ENCODE measurements around the gene PKLR.
A peak's percentile ranks its signal among the peaks of the same experiment; 100 is the strongest.

PKLR gene

GRCh38 chr1:155320252-155320651 lies 19.0 kb upstream of the PKLR start:
- peak overlapping the region; percentile 25 to 91 (median 32) for H3K4me3 ChIP-seq
- H3K27ac ChIP-seq: peak overlapping the region in 13 of 21 experiments; percentile 0 to 97 (median 42)

- Histone ChIP-seq H3K4me3 (no peak overlapping the region), H3K27ac (no peak overlapping the region)
Observed at GRCh38 chr1:155319536-155319935, 18.3 kb upstream of the PKLR start.

GRCh38 chr1:155318082-155318481 lies 16.8 kb upstream of the PKLR start:
- Histone ChIP-seq H3K27ac (no peak overlapping the region), H3K4me3 (no peak overlapping the region)

GRCh38 chr1:155316922-155317321 lies 15.7 kb upstream of the PKLR start:
- no peak overlapping the region for H3K4me3 ChIP-seq
- no peak overlapping the region for H3K27ac ChIP-seq

GRCh38 chr1:155313261-155313660 lies 12.0 kb upstream of the PKLR start:
- H3K4me3 ChIP-seq: no peak overlapping the region
- peak overlapping the region in 5 of 21 experiments; percentile 13 to 48 (median 35) for H3K27ac ChIP-seq

- Histone ChIP-seq H3K27ac (peak overlapping the region in 20 of 21 experiments; percentile 75 to 95 (median 91)), H3K4me3 (peak overlapping the region; percentile 53 to 86 (median 73))
Observed at GRCh38 chr1:155309423-155310021, 8.3 kb upstream of the PKLR start.

- H3K27ac ChIP-seq: peak within 1 kb of the TSS; percentile 35 to 95 (median 91)
Observed at GRCh38 chr1:155308493-155309422, 7.5 kb upstream of the PKLR start, which contains the start of gene FDPS. TSS of gene FDPS (plus strand) at chr1:155308866. CDS start at chr1:155309790, 924 bp downstream.

GRCh38 chr1:155307247-155307740 lies 6.1 kb upstream of the PKLR start:
- H3K27ac ChIP-seq: peak overlapping the region in 2 of 21 experiments; percentile 76 to 89
- H3K4me3 ChIP-seq: no peak overlapping the region

More at GRCh38 chr1:155308493-155309422, 7.5 kb upstream of the PKLR start, which contains the start of gene FDPS:
- H3K4me3 ChIP-seq: peak within 1 kb of the TSS; percentile 53 to 86 (median 73)

GRCh38 chr1:155305881-155306391 lies 4.7 kb upstream of the PKLR start:
- peak overlapping the region in 3 of 21 experiments; percentile 5 to 34 (median 20) for H3K27ac ChIP-seq
- no peak overlapping the region for H3K4me3 ChIP-seq

- Histone ChIP-seq H3K4me3 (no peak overlapping the region), H3K27ac (no peak overlapping the region)
Observed at GRCh38 chr1:155304558-155305063, 3.4 kb upstream of the PKLR start.

- Histone ChIP-seq H3K27ac (no peak overlapping the region), H3K4me3 (no peak overlapping the region)
Observed at GRCh38 chr1:155300553-155301329, 497 bp downstream of the PKLR start.

GRCh38 chr1:155300024-155300423 lies 1.2 kb downstream of the PKLR start:
- Histone ChIP-seq H3K27ac (no peak overlapping the region), H3K4me3 (no peak overlapping the region)

GRCh38 chr1:155297384-155297783 lies 3.9 kb downstream of the PKLR start:
- Histone ChIP-seq H3K27ac (no peak overlapping the region), H3K4me3 (no peak overlapping the region)

- Histone ChIP-seq H3K27ac (no peak overlapping the region), H3K4me3 (no peak overlapping the region)
Observed at GRCh38 chr1:155296661-155297060, 4.6 kb downstream of the PKLR start.

- H3K27ac ChIP-seq: no peak overlapping the region
- H3K4me3 ChIP-seq: no peak overlapping the region
Observed at GRCh38 chr1:155295942-155296267, 5.3 kb downstream of the PKLR start.

GRCh38 chr1:155295183-155295941 lies 5.9 kb downstream of the PKLR start:
- Histone ChIP-seq H3K4me3 (peak overlapping the region in 5 of 7 experiments; percentile 1 to 26 (median 6)), H3K27ac (peak overlapping the region in 1 of 21 experiments; percentile 3)

GRCh38 chr1:155294520-155295182 lies 6.6 kb downstream of the PKLR start:
- peak overlapping the region in 4 of 7 experiments; percentile 1 to 26 (median 10) for H3K4me3 ChIP-seq
- no peak overlapping the region for H3K27ac ChIP-seq

- no peak overlapping the region for H3K4me3 ChIP-seq
Observed at GRCh38 chr1:155293086-155293749, 8.0 kb downstream of the PKLR start.

More at GRCh38 chr1:155293086-155293749, 8.0 kb downstream of the PKLR start:
- H3K27ac ChIP-seq: no peak overlapping the region

All from skin epidermis (tissue), 12 donors.